ENCODE measurements around the gene ACACB.

DNA sequence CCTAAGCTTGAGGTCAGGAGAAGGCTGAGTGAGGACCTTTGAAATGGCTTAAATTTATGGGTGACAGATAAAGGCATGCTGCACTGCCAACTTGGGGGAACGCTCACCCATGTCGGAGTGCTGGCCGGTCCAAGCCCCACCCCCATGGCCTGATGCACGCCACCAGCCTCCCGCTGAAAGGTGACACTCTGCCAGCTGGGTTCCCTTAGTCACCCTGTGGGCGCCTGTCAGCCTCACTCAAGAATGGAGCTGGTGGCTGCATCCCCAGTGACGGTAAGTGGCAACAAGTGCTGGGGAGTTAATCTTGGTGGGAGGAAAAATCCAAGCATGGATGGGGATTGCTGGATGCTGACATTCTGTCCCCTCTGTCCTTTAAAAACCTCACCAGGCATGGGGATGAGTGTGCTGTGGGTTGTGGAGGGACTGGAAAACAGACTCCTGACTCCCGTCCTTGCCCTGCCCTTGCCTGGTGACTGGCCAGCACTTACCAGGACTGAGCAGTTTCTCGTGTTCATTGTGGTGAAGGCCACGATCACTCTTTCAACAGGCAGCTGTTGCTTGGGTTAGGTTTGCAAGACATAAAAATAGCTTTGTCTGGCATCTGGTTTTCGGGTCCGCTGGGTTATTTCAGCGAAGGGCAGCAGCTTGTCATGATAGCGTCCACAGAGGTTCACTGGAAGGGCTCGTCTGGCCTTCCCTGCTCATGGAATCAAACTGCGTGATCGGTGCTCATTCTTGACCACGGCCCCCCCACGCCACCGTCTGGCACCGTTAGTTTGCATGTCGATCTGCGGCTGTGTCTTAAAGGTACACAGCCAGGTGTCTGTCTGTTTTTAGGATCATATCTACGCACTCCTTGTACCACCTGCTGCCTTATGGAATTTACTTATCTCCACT lies 15.0 kb downstream of the ACACB start:
- no peak for TF ChIP-seq CTCF (conservative IDR thresholded peaks at IDR 0.05)
- TF ChIP-seq ZFX (IDR thresholded peaks at IDR 0.05): no peak
